ENCODE measurements around the gene GLIS1.

Gene GLIS1

DNA sequence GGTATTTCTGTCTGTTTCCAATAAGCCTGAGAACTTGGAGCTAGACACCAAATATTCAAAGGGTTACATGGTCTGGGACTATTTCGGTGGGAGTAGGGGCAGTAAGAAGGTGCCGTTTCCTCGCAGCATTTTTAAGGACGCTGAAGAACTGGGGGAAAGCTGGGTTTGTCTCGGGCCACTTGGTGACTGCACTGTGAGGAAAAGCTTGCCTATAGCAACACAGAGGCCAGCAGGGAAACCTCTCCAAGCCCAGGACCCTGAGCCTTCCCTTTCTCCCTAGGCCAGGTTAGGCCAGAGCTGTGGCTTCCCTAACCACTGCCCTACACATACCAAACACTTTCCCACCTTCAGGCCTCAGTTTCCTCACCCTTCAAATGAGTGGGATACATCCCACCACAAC is 3.3 kb downstream of the GLIS1 start:
- no peak for DNase-seq

- no peak for DNase-seq
These were observed 3.7 kb downstream of the GLIS1 start for GRCh38 chr1:53735261-53735660.

- DNase-seq, result no peak
These were observed 4.2 kb downstream of the GLIS1 start for GRCh38 chr1:53734650-53735211.

DNA sequence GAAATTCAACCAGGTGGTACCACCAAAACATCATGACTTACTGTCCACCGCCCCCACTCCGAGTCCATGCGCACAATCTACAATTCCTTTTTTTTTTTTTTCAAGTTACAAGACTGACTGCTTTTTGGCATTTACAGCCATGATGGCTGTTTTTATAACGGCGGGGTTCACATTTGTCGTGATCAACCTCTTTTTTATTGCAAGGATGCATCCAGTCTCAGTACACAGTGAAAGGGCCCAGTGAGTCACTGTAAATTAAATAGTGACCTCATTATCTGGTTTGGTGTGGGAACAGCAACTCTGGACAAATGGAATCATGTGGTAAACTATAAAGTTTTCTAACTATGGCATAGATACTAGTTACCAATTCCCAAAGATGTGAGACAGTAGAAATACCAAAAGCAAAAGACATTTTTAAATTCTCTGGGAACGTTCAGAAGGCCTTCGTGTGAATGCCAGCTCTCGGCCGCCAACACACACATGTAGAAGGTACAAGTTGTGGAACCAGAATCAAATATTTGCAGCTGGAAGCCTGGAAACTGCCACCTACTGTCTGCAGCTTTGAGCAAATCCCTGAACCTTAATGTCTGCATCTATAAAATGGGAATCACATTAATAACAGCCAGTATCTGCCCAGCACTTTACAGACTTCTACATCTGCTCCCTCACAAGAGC is 4.9 kb downstream of the GLIS1 start:
- no peak for DNase-seq

GRCh38 chr1:53733447-53733931 is 5.5 kb downstream of the GLIS1 start:
- DNase-seq, result no peak

- no peak for DNase-seq
These were observed 6.0 kb downstream of the GLIS1 start for GRCh38 chr1:53732912-53733317.

- DNase-seq, result no peak
These were observed 6.6 kb downstream of the GLIS1 start for GRCh38 chr1:53732409-53732808.

DNA sequence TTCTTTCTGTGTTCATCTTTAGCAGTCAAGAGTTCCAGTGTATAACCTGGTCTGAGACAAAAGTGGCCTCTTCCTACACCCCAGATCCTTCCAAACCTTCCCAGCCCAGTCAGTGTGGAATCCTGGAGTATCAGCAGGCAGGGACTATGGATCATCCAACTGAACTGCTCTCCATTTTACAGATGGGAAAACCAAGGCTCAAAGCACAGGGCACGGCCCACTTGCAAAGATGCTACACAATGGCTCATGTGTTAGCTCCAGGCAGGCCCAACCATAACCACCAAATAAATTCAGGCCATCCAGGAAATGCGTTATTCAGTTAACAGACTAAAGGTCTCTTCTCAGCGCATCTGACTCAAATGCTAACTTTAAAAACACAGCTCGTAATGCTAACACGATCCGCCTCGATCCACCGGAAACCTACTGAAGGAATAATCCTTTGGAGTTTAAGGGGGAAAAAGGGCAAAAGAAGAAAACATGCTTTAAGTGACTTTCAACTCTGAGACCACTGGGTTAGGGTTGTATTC is 7.1 kb downstream of the GLIS1 start:
- DNase-seq, result no peak

DNA sequence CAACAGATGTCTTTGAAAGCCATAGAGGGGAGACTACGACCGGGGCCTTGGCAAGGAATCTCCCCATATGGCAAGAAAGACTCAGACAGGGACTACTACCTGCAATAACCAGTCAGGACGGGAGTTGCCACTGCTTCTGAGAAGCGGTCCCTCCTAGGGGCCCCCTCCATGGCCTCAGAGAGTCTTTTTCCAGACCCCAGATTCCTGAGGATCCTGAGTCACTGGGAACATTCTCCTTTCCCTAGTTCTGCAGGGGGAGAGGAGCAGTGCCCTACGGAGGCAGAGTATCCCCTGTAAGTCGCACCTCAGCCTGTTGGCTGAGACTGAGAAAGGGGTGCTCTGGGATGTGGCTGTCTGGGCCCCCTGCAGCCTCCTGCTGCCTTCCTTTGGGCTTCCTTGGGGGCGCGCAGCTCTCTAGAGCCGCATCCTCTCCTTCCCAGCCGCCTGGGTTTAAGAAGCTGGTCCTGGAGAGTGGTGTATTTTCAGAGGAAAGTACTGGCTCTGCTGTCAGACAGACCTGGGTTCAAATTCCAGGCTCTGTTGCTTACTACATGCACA is 7.8 kb downstream of the GLIS1 start:
- DNase-seq, result no peak

DNA sequence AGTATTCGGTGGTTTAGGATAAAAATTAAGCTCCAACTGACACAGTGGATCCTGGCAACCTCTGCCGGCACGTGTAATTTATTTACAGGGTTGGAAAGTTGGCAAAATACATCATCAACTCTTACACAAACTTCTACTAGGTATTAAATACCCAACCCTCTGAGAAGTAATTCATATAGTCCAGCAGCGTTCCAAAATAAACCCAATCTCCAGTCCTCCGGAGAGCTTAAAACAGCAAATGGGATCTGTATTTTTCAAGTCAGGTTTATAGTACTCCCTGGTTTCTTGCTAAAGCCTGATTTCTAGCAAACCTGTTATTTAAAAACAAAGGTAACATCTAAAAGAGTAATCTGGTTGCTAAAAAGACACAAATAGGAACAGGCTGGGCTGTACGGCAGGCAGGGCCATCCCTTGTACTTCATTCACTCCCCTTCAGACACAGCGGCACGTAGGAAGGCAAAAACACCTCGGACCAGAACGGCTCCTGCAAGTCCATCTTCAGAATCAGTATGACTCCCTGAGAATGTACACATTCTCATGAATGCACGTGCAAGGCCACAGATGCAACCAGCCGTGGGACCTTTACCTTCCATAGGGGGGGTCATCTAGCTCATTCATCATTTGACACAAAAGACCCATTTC is 8.6 kb downstream of the GLIS1 start:
- DNase-seq, result no peak

DNA sequence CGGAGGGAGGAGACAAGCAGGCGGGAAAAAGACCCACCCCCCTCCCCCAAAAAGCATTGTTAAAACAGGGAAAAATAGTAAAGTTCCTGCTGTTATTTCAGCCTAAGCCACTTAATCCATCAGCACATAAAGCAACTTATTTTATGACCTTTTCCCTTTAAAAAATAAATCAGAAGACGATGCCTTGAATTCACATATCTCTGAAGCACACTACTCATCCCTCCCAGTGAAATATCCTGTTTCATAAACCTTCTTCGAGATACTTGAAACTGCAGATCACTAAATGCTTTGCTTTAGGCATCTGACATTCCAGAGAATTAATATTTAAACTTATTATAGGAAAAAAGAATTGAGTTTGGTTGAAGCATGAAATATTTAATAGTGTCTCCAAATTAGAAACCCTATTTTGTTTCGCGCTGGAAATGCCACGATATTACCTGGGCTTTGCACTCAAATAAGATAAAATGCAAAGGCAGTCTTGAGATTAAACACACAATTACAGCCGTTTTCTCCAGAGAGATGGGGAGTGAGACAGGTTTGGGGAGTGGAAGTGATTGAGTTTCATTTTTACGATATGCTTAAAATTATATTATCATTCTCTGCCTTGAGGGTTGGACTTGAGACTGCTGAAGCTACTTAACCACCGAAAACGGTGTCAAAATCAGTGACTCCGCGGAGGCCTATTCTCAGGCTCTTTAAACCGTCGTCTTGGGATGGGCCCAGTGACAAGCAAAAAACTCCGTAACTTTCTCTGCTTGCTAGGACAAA is 9.3 kb downstream of the GLIS1 start:
- no peak for DNase-seq

- no peak for DNase-seq
These were observed 10.1 kb downstream of the GLIS1 start for GRCh38 chr1:53728702-53729455.

DNA sequence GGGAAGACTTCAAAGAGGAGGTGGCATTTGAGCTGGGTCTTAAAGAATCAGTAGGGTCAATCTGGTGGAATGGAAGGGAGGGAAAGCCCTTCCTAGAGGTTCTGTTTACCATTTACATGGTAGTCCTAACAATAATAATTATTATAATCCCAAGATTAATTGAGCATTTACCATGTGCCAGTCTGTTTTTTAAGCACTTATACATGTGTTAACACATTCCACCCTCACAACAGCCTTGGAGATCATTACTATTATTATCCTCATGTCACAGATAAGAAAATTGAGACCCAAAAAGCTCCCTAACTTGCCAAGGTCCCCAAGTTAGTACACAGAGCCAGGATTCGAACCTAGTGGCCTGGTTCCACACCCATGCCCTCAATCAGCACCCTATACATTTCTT is 10.8 kb downstream of the GLIS1 start:
- DNase-seq, result no peak

- DNase-seq, result no peak
These were observed 11.4 kb downstream of the GLIS1 start for GRCh38 chr1:53727461-53728092.

DNA sequence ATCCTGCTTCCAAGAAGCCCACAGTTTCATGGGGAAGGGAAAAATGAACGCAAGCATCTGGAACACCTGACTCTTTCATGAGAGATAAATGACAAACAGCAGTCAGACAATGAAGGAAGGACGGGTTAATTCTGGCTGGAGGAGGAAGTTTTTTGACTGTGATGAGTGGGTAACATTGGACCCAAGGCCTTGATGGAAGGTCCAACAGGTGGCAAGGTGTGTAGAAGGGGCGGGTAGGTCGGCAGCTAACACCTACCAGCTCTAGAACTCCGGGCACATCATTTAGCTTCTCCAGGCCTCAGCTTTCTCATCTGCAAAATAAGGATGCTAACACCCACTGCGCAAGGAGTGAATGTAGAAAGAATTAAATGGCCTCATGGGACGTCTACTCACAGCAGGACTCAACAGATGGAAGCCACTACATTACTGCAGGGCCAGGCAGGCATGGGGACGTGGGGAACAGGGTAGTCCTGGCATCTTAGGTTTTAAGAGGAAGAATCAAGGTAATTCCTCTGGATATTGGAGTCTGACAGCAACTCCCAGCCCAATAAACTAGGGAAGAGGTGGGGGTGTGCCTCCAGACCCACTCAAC is 12.9 kb downstream of the GLIS1 start:
- no peak for DNase-seq

- no peak for DNase-seq
These were observed 13.7 kb downstream of the GLIS1 start for GRCh38 chr1:53725238-53725689.

DNA sequence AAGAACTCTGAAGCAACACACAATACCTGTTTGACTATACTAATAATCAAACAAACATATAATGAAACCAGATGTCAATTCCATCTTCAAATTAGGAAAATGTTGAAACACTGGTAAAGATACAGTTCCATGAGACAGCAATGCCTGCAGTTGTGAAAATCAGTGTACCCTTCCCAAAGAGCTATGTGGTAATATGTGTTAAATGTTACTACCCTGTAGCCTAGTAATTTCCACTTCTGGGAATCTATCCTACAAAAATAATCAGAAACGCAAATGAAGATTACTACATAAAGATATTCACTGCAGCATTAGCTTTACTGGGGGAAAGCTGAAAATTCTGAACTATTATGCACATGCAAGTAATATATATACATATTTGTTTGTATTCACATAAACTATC is 16.9 kb downstream of the GLIS1 start:
- DNase-seq, result no peak

DNA sequence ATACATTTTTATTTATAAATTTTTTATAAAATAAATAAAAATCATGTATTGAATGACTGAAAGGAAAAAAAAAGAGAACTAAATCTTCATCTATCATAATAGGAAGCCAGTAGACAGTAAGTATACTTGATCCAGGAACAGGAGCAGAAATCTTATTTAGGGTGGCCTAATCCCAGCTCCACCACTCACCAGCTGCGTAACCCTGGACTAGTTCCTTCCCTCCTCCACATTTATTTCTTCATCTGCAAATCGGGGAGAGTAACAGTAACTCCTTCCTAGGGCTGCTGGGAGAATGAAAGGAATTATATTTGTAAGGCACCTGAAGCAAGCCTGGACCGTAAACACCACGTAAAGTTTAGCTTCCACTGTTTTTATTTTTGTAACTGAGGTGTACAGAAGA is 17.9 kb downstream of the GLIS1 start:
- no peak for DNase-seq

DNA sequence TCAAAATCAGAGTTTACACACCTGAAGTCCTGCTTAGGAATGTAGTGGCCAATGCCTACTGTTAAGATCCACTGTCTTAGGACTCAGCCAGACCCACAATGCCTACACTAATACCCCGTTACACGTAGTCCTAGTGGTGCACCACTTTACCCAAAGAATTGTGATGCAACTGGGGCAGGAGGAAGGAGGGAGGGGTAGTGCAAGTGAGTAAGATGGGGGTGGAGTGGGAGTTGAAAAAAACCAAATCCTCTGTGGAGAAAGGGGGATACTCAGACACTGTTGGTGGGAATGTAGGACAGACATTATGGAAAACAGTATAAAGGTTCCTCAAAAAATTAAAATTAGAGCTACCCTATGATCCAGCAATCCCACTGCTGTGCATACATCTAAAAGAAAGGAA is 19.5 kb downstream of the GLIS1 start:
- DNase-seq, result no peak

DNA sequence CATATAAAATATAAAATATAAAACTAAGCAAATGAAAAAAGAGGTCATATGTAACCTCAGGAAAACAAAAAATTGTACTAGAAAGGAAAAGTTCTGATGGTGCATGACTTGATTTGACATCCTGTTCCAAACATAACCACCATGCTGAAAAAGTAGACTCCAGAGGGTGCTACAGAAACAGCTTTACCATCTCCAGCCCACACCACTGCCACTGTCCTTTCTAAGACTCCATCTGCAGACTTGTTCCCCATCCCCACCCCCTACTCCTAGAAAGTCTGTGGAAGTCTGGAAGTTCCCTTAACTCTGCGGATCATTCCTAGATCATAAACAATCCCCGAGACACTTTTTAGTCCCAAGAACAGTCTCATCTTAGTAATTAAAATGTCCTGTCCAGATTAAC is 20.5 kb downstream of the GLIS1 start:
- DNase-seq, result no peak
